ENCODE results near the gene RAPGEF2.

GRCh38 chr4:159219862-159220261 is 117.0 kb downstream of the RAPGEF2 start:
- TF ChIP-seq POLR2AphosphoS5 (IDR thresholded peaks at IDR 0.05; ENCODE audit: low read depth) = no peak
- TF ChIP-seq EZH2 (IDR thresholded peaks at IDR 0.05; ENCODE audit: low read depth, unreplicated experiment) = no peak
- TF ChIP-seq, protein P1, sequence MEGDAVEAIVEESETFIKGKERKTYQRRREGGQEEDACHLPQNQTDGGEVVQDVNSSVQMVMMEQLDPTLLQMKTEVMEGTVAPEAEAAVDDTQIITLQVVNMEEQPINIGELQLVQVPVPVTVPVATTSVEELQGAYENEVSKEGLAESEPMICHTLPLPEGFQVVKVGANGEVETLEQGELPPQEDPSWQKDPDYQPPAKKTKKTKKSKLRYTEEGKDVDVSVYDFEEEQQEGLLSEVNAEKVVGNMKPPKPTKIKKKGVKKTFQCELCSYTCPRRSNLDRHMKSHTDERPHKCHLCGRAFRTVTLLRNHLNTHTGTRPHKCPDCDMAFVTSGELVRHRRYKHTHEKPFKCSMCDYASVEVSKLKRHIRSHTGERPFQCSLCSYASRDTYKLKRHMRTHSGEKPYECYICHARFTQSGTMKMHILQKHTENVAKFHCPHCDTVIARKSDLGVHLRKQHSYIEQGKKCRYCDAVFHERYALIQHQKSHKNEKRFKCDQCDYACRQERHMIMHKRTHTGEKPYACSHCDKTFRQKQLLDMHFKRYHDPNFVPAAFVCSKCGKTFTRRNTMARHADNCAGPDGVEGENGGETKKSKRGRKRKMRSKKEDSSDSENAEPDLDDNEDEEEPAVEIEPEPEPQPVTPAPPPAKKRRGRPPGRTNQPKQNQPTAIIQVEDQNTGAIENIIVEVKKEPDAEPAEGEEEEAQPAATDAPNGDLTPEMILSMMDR (conservative IDR thresholded peaks at IDR 0.05; ENCODE audit: low read depth in 2 of 2) = no peak
- no peak for TF ChIP-seq EZH2phosphoT487 (IDR thresholded peaks at IDR 0.05; ENCODE audit: unreplicated experiment)
- TF ChIP-seq, protein P2, sequence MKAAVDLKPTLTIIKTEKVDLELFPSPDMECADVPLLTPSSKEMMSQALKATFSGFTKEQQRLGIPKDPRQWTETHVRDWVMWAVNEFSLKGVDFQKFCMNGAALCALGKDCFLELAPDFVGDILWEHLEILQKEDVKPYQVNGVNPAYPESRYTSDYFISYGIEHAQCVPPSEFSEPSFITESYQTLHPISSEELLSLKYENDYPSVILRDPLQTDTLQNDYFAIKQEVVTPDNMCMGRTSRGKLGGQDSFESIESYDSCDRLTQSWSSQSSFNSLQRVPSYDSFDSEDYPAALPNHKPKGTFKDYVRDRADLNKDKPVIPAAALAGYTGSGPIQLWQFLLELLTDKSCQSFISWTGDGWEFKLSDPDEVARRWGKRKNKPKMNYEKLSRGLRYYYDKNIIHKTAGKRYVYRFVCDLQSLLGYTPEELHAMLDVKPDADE (IDR thresholded peaks at IDR 0.05) = no peak
- no peak for TF ChIP-seq REST (IDR thresholded peaks at IDR 0.05; ENCODE audit: unreplicated experiment)
- TF ChIP-seq ZNF114 (CRISPR knock-in tag; IDR thresholded peaks at IDR 0.05) = no peak
- no peak for TF ChIP-seq CREB1 (CRISPR knock-in tag; IDR thresholded peaks at IDR 0.05; ENCODE audit: low read depth)
- no peak for TF ChIP-seq JUNB (IDR thresholded peaks at IDR 0.05; ENCODE audit: unreplicated experiment)
- no peak for TF ChIP-seq NANOG (IDR thresholded peaks at IDR 0.05; ENCODE audit: borderline replicate concordance)
- no peak for TF ChIP-seq STAT1 (IDR thresholded peaks at IDR 0.05; ENCODE audit: unreplicated experiment)
- TF ChIP-seq ZNF331 (CRISPR knock-in tag; IDR thresholded peaks at IDR 0.05; ENCODE audit: low read depth) = no peak
- TF ChIP-seq ZNF462 (CRISPR knock-in tag; IDR thresholded peaks at IDR 0.05) = no peak
